Measurements from ENCODE around the gene NT5C1A. TPM values are rescaled to one million over a fixed set of nuclear protein-coding genes. Genes with fewer than 3 reads are reported as not detected.

Gene NT5C1A
- total RNA-seq, 1 donor from 2014 or later: not detected

DNA sequence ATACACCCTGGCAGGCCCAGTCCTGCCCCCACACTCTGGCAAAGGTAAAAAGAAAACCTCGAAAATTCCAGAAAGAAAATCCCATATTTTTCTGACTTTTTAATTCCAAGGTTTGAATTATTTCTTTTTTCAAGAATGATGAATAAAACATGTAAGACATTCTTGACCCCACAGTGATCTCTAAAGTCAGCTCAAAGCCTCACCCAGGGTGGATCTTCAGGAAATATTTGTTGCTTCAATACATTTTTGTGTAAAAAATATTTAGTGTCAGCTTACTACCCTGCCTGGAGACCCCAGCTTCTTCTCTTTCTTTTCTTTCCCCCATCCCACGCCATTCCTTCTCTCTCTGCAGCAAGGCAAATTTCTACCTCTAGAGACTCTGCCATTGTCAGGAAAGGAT, 7.0 kb upstream of the NT5C1A start:
- H3K9me3 Mint-ChIP-seq: no peaks in the 10 kb centered on the region
- no peaks in the 10 kb centered on the region for H3K4me1 Mint-ChIP-seq (ENCODE audit: unreplicated experiment)
- no peak for DNase-seq (ENCODE audit: extremely low spot score, unreplicated experiment)
- peak overlapping the region; percentile 22 for H3K4me3 Mint-ChIP-seq
- peak overlapping the region; percentile 15 for H3K27ac Mint-ChIP-seq
- TF ChIP-seq, protein P1, sequence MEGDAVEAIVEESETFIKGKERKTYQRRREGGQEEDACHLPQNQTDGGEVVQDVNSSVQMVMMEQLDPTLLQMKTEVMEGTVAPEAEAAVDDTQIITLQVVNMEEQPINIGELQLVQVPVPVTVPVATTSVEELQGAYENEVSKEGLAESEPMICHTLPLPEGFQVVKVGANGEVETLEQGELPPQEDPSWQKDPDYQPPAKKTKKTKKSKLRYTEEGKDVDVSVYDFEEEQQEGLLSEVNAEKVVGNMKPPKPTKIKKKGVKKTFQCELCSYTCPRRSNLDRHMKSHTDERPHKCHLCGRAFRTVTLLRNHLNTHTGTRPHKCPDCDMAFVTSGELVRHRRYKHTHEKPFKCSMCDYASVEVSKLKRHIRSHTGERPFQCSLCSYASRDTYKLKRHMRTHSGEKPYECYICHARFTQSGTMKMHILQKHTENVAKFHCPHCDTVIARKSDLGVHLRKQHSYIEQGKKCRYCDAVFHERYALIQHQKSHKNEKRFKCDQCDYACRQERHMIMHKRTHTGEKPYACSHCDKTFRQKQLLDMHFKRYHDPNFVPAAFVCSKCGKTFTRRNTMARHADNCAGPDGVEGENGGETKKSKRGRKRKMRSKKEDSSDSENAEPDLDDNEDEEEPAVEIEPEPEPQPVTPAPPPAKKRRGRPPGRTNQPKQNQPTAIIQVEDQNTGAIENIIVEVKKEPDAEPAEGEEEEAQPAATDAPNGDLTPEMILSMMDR (conservative IDR thresholded peaks at IDR 0.05): no peak
- H3K27me3 Mint-ChIP-seq: peaks cover 71% of the 10 kb centered on the region
- no peaks in the 10 kb centered on the region for H3K36me3 Mint-ChIP-seq

DNA sequence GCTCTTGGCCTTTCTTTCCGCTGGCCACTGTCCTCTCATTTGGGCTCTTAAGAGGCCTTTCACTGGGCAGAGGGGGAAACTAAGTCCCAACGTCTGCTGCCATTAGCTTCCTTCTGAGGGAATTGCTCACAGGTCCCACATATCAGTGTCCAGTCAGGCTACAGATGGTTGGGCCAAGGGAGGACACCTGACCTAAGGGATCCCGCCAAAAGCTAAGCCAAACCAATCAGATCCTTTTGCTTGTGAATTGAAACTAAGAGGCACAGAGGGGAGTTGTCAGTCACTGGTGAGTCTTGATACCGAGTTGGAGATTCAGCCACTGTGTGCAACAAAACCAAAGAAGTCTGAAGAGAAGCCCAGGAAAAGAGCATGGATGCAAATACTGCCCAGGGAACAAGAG, 5.7 kb upstream of the NT5C1A start:
- Mint-ChIP-seq H3K4me3 (no peak overlapping the region), H3K9me3 (no peaks in the 10 kb centered on the region), H3K36me3 (no peaks in the 10 kb centered on the region), H3K27me3 (peaks cover 76% of the 10 kb centered on the region), H3K27ac (no peak overlapping the region), H3K4me1 (ENCODE audit: unreplicated experiment) (no peaks in the 10 kb centered on the region)
- TF ChIP-seq, protein P1 (conservative IDR thresholded peaks at IDR 0.05): no peak
- no peak for DNase-seq (ENCODE audit: extremely low spot score, unreplicated experiment)

DNA sequence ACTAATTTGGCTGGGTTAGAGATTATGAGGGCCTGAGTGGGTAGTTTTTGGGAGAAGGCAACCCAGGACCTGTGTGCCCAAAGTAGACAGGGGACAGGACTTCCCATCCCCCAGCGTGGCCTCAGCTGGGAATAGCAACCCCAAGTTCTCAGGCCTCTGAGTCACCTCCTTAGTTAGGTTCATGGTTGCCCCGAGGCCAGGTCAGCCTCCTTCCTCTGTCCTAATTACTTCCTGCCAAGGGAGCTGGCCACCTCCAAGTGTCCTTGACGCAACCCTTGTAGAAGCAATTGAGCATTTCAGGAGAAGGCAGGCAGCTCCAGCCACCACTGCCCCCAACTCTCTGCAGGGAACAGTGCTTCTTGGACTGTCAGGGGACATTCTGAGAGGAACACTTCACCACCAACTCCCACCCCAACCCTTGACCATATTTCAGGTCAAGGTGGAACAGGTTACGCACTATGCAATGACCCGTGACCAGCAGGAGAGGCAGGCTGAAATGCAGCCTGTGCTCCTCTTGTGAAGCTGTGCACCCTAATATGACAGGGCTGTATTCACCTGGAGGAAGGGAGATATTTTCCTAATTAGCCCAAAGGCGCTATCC, 5.1 kb upstream of the NT5C1A start:
- H3K27ac Mint-ChIP-seq: no peak overlapping the region
- peaks cover 76% of the 10 kb centered on the region for H3K27me3 Mint-ChIP-seq
- no peak overlapping the region for H3K4me3 Mint-ChIP-seq
- TF ChIP-seq, protein P1 (conservative IDR thresholded peaks at IDR 0.05): no peak
- H3K9me3 Mint-ChIP-seq: no peaks in the 10 kb centered on the region
- DNase-seq (ENCODE audit: extremely low spot score, unreplicated experiment): no peak
- no peaks in the 10 kb centered on the region for H3K4me1 Mint-ChIP-seq (ENCODE audit: unreplicated experiment)
- no peaks in the 10 kb centered on the region for H3K36me3 Mint-ChIP-seq

DNA sequence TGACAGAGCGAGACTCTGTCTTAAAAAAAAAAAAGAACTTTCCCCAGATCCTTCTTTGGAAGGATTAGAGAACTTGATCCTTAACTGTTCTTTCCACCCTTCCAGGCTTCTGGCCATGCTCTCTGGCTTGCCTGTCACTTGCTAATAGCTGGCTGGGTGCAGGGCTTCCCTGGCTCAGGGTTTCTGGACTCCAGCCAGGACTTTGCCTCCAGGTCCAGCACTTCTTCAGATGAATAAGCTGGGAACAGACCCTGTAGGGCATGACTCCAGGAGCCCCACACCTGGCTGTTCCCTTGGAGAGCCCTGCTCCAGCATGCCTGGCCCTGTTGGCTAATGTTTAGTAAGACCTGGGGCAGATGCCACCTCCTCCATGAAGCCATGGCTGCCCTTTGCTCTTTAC, 3.3 kb upstream of the NT5C1A start:
- Mint-ChIP-seq H3K36me3 (no peaks in the 10 kb centered on the region), H3K27me3 (peaks cover 70% of the 10 kb centered on the region), H3K4me1 (ENCODE audit: unreplicated experiment) (no peaks in the 10 kb centered on the region), H3K27ac (no peak overlapping the region), H3K9me3 (no peaks in the 10 kb centered on the region), H3K4me3 (no peak overlapping the region)
- TF ChIP-seq, protein P1 (conservative IDR thresholded peaks at IDR 0.05): no peak
- no peak for DNase-seq (ENCODE audit: extremely low spot score, unreplicated experiment)

DNA sequence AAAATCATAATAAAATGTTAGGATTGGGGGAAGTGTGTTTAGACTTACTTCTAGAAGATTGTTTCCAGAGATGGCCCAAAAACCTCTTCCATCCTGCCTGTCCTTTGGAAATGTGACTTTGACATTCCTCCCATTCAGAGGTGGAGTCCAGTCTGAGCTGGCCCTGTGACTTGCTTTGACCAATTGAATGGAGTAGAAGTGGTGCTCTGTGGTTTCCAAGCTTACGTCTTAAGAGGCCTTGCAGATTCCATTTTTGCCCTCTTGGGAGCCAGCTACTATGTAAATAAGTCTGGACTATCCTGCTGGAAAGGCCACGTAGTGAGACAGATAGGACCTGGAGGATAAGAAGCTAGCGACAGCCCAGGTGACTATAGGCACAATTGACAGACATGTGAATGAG, 1.3 kb upstream of the NT5C1A start:
- H3K4me3 Mint-ChIP-seq: peak overlapping the region; percentile 32
- H3K27me3 Mint-ChIP-seq: peaks cover 72% of the 10 kb centered on the region
- TF ChIP-seq, protein P1 (conservative IDR thresholded peaks at IDR 0.05): no peak
- H3K36me3 Mint-ChIP-seq: no peaks in the 10 kb centered on the region
- H3K27ac Mint-ChIP-seq: no peak overlapping the region
- DNase-seq (ENCODE audit: extremely low spot score, unreplicated experiment): no peak
- H3K4me1 Mint-ChIP-seq (ENCODE audit: unreplicated experiment): no peaks in the 10 kb centered on the region
- H3K9me3 Mint-ChIP-seq: no peaks in the 10 kb centered on the region

DNA sequence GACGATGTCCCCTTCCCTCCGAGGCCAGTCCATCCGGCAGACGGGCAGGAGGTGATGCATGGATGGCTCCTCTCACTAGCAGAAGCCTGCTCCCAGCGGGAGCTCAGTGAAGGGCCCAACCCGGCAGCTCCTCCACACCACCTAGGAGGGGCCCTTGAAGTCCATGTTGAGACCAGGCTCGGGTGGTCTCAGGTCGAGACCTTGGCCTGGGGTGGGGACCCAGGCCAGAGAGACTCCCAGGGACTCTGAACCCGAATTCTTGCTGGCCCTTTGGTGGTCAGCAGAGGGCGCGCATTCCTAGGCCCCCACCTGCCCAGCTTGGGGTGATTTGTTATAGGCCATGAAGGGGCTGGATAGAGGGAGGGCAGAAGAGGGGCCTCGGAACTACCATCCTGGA, 642 bp upstream of the NT5C1A start:
- H3K9me3 Mint-ChIP-seq: no peaks in the 10 kb centered on the region
- TF ChIP-seq, protein P1 (conservative IDR thresholded peaks at IDR 0.05): peak; percentile 65
- no peaks in the 10 kb centered on the region for H3K4me1 Mint-ChIP-seq (ENCODE audit: unreplicated experiment)
- peak overlapping the region; percentile 83 for H3K4me3 Mint-ChIP-seq
- peaks cover 73% of the 10 kb centered on the region for H3K27me3 Mint-ChIP-seq
- no peaks in the 10 kb centered on the region for H3K36me3 Mint-ChIP-seq
- no peak overlapping the region for H3K27ac Mint-ChIP-seq
- no peak for DNase-seq (ENCODE audit: extremely low spot score, unreplicated experiment)
